IMR-90 (cell line): ENCODE measurements around the gene SNX2. TPM values are rescaled to one million over a fixed set of nuclear protein-coding genes. Genes with fewer than 3 reads are reported as not detected.

Experiments used
- CHD1 ChIP-seq: IDR thresholded peaks from 2 replicates; pipeline ENCODE4 v1.6.1; 2012; ENCODE audit warnings: low read depth, low read length, improper control_type of control experiment
- MAFK ChIP-seq: IDR thresholded peaks from 2 replicates; pipeline ENCODE4 v1.6.1; 2012; ENCODE audit warnings: low read depth, low read length, improper control_type of control experiment
- POLR2A ChIP-seq: IDR thresholded peaks from 2 replicates; pipeline ENCODE4 v1.6.1; 2012; ENCODE audit warnings: mild to moderate bottlenecking, low read depth, low read length
- SMC3 ChIP-seq: fragments of 150-350 bp; IDR thresholded peaks from 2 replicates; pipeline ENCODE4 v1.6.1; 2016; ENCODE audit warnings: low read depth, mild to moderate bottlenecking, antibody characterized with exemption, low read length, moderate library complexity
- polyA plus RNA-seq, 3 experiments: library from polyadenylated mRNA; depleted of rRNA; stranded (reverse); fragments of >200 nt; gene quantifications; 2 replicates each; pipeline ENCODE4 v1.2.3, GENCODE V29; 2012; ENCODE audit warnings: low replicate concordance in 1 of 3
- total RNA-seq: library from RNA; depleted of rRNA; stranded (reverse); fragments of >200 nt; gene quantifications from 2 replicates; pipeline ENCODE4 v1.2.3, GENCODE V29; 2012

Gene SNX2
- total and polyA plus RNA-seq, 2 of the 4 experiments (the other 2 are of a cell fraction) = 26.3 to 52.9 TPM

DNA sequence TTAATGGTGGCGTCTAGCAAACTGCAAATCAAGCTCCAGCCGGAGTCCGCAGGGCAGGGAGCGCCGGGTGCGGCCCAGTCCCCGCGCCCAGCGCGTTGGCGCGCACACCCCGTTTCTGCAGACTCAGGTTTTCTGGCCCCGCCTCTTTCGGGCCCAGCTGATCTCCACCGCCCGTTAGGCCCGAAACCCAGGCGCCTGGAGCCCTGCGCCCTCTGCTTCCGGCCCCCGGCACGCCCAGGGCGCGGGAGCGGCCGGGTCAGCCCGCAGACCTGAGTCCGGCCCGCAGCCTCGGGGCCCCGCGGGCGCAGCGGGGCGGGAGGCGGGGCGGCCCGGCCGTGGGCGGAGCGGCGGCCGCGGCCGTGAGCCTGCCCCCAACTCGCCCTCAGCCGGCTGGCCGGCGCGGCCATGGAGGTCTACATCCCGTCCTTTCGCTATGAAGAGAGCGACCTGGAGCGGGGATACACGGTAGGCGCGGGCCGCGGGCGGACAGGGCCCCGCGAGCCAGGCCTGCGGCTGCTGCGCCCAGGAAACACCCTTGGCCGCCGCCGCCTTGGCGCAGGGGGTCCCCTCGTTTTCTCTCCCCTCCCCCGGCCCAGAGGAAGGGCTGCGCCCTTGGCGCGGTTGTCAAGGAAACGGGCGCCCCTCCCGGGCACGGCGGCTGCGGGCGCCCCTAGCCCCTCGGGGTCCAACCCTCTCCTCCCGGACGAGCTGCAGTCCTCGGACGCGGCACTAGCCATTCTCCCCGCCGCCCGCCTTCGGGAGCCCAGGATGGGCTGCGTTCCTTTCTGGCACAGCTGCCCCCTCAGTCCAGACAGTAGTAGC, 70.6 kb downstream of the SNX2 start, which contains the start of gene SNX24 (continued):
- peak; percentile 53; the same call in 1 of the 2 replicates for TF ChIP-seq POLR2A
- peak; percentile 90 for TF ChIP-seq MAFK
- TF ChIP-seq CHD1 = no peak
- no peak for TF ChIP-seq SMC3
